D721Med (cell line): Measurements from ENCODE around the gene FXYD2.

Source experiments
- DNase-seq: peaks from one replicate; pipeline ENCODE4 v3.0.0; 2011; ENCODE audit warnings: low spot score; ENCODE audit not compliant: insufficient read length
- FAIRE-seq: peaks from 2 replicates; lab custom pipeline; 2011; peaks lifted over from hg19 to GRCh38; lab: Jason Lieb, UNC
- CTCF ChIP-seq: IDR thresholded peaks from 2 replicates; pipeline ENCODE4 v1.5.1; 2012; ENCODE audit warnings: mild to moderate bottlenecking, control low read depth; ENCODE audit not compliant: insufficient read depth; ENCODE audit errors: missing control alignments

Gene FXYD2

GRCh38 chr11:117839380-117839881, 14.9 kb upstream of the FXYD2 start:
- no peak for TF ChIP-seq CTCF
- DNase-seq, result no peak
- FAIRE-seq, result no peak

GRCh38 chr11:117838901-117839300, 14.4 kb upstream of the FXYD2 start:
- no peak for FAIRE-seq
- no peak for DNase-seq
- TF ChIP-seq CTCF, result no peak

GRCh38 chr11:117837791-117838190, 13.2 kb upstream of the FXYD2 start:
- DNase-seq (no peak), FAIRE-seq (no peak)
- TF ChIP-seq CTCF, result no peak

- DNase-seq (no peak), FAIRE-seq (no peak)
- TF ChIP-seq CTCF, result no peak
Observed at GRCh38 chr11:117837070-117837776, 12.7 kb upstream of the FXYD2 start.

- no peak for TF ChIP-seq CTCF
- DNase-seq (no peak), FAIRE-seq (no peak)
Observed at GRCh38 chr11:117836077-117836960, 11.8 kb upstream of the FXYD2 start.

- FAIRE-seq, result no peak
- TF ChIP-seq CTCF, result no peak
Observed at GRCh38 chr11:117835576-117835975, 11.0 kb upstream of the FXYD2 start.

More at GRCh38 chr11:117835576-117835975, 11.0 kb upstream of the FXYD2 start:
- no peak for DNase-seq
